ENCODE results near the gene GATC. TPM values are rescaled to one million over a fixed set of nuclear protein-coding genes. Genes with fewer than 3 reads are reported as not detected.

The GATC gene
- total RNA-seq, 2 experiments from 2014 or later: 18.6 to 19.4 TPM

- Histone ChIP-seq H3K27ac (ENCODE audit: low read depth in 1 of 2, low read length in 2 of 2) (no peak overlapping the region), H3K4me1 (ENCODE audit: insufficient read depth, low read length) (peaks cover 18% of the 10 kb centered on the region), H3K27me3 (ENCODE audit: control insufficient read depth in 1 of 2, insufficient read depth in 2 of 2, low read length in 2 of 2) (no peaks in the 10 kb centered on the region), H3K36me3 (ENCODE audit: insufficient read depth, low read length) (peaks cover 31% of the 10 kb centered on the region), H3K9me3 (ENCODE audit: control insufficient read depth in 1 of 2, insufficient read depth in 1 of 2, low read length in 2 of 2) (no peaks in the 10 kb centered on the region), H3K4me3 (ENCODE audit: low read length) (no peak overlapping the region)
- H3K27me3 Mint-ChIP-seq: no peaks in the 10 kb centered on the region
- H3K27ac Mint-ChIP-seq: peak overlapping the region; percentile 82
- ATAC-seq (ENCODE audit: poor library complexity) (no peak), DNase-seq (no peak)
- CTCF ChIA-PET: interaction anchor here (0.8 to 1.0 kb wide), 2 partner anchors 29 to 59 kb away, joined by 3 read pairs; partner anchors contain the start of gene SRSF9
- intact Hi-C loops (cut with DNase I, micrococcal nuclease): loop anchor here in 1 of 2 experiments (5.0 kb wide), 2 partner anchors 47 to 62 kb away; partner anchors contain the start of gene COX6A1
- H3K9me3 Mint-ChIP-seq: no peaks in the 10 kb centered on the region
- peaks cover 55% of the 10 kb centered on the region for H3K36me3 Mint-ChIP-seq (ENCODE audit: low read depth)
- no peak overlapping the region for H3K4me3 Mint-ChIP-seq
- H3K4me1 Mint-ChIP-seq (ENCODE audit: low read depth): peaks cover 44% of the 10 kb centered on the region
- POLR2A ChIA-PET: interaction anchor here (1.2 kb wide), 1 partner anchor 51 kb away, joined by 3 read pairs; no protein-coding TSS in a partner anchor
- TF ChIP-seq CTCF (IDR thresholded peaks at IDR 0.05): no peak
Measured at GRCh38 chr12:120498870-120499515, 52.7 kb downstream of the GATC start.

GRCh38 chr12:120500581-120500980 lies 54.3 kb downstream of the GATC start:
- DNase-seq: peak in 2 of 14 experiments; percentile 13
- Mint-ChIP-seq H3K36me3 (ENCODE audit: low read depth) (peaks cover 66% of the 10 kb centered on the region), H3K9me3 (no peaks in the 10 kb centered on the region), H3K4me3 (no peak overlapping the region), H3K27ac (peak overlapping the region; percentile 40), H3K4me1 (ENCODE audit: low read depth) (peaks cover 35% of the 10 kb centered on the region), H3K27me3 (no peaks in the 10 kb centered on the region)
- Histone ChIP-seq H3K27ac (ENCODE audit: low read depth in 1 of 2, low read length in 2 of 2) (no peak overlapping the region), H3K4me1 (ENCODE audit: insufficient read depth, low read length) (peaks cover 11% of the 10 kb centered on the region), H3K9me3 (ENCODE audit: control insufficient read depth in 1 of 2, insufficient read depth in 1 of 2, low read length in 2 of 2) (no peaks in the 10 kb centered on the region), H3K4me3 (ENCODE audit: low read length) (no peak overlapping the region), H3K27me3 (ENCODE audit: control insufficient read depth in 1 of 2, insufficient read depth in 2 of 2, low read length in 2 of 2) (no peaks in the 10 kb centered on the region), H3K36me3 (ENCODE audit: insufficient read depth, low read length) (peaks cover 41% of the 10 kb centered on the region)
- ChIA-PET CTCF (interaction anchor here (0.9 kb wide), 1 partner anchor 133 kb away, joined by 3 read pairs; no protein-coding TSS in a partner anchor), POLR2A (interaction anchor here (0.6 to 1.2 kb wide), 4 partner anchors 13 to 561 kb away, joined by 3 to 4 read pairs (median 3); no protein-coding TSS in a partner anchor)
- no peak for TF ChIP-seq CTCF (IDR thresholded peaks at IDR 0.05)
- ATAC-seq (ENCODE audit: poor library complexity): no peak
- intact Hi-C loops (cut with DNase I, micrococcal nuclease): no loop called here

- H3K4me3 ChIP-seq (ENCODE audit: low read length): no peak overlapping the region
- H3K36me3 ChIP-seq (ENCODE audit: insufficient read depth, low read length): peaks cover 47% of the 10 kb centered on the region
- H3K4me1 ChIP-seq (ENCODE audit: insufficient read depth, low read length): no peaks in the 10 kb centered on the region
- Mint-ChIP-seq H3K36me3 (ENCODE audit: low read depth) (peaks cover 46% of the 10 kb centered on the region), H3K4me3 (no peak overlapping the region), H3K9me3 (no peaks in the 10 kb centered on the region), H3K4me1 (ENCODE audit: low read depth) (peaks cover 7% of the 10 kb centered on the region), H3K27me3 (no peaks in the 10 kb centered on the region), H3K27ac (no peak overlapping the region)
- no peak overlapping the region for H3K27ac ChIP-seq (ENCODE audit: low read depth in 1 of 2, low read length in 2 of 2)
- POLR2A ChIA-PET: interaction anchor here (0.6 kb wide), 1 partner anchor 37 kb away, joined by 3 read pairs; no protein-coding TSS in a partner anchor
- ATAC-seq (ENCODE audit: poor library complexity) (no peak), DNase-seq (no peak)
- intact Hi-C loops (cut with DNase I, micrococcal nuclease): no loop called here
- H3K9me3 ChIP-seq (ENCODE audit: control insufficient read depth in 1 of 2, insufficient read depth in 1 of 2, low read length in 2 of 2): no peaks in the 10 kb centered on the region
- no peak for TF ChIP-seq CTCF (IDR thresholded peaks at IDR 0.05)
- CTCF ChIA-PET: interaction anchor here (0.9 to 1.1 kb wide), 2 partner anchors 9 to 203 kb away, joined by 3 to 4 read pairs; partner anchors contain the start of gene SIRT4
- H3K27me3 ChIP-seq (ENCODE audit: control insufficient read depth in 1 of 2, insufficient read depth in 2 of 2, low read length in 2 of 2): no peaks in the 10 kb centered on the region
Measured at GRCh38 chr12:120504587-120504986, 58.3 kb downstream of the GATC start.

Measured in CD4-positive, alpha-beta T cell (primary cell).